Occipital lobe (tissue), 2 donors: ENCODE data around the gene CPT1B. TPM values are rescaled to one million over a fixed set of nuclear protein-coding genes. Genes with fewer than 3 reads are reported as not detected.
"Not testable (repeated sequence)": the region's sequence is repeated elsewhere in the genome, so short reads cannot be mapped to it uniquely, and the experiment has no call there.

Experiments used
- DNase-seq: peaks from one replicate; lab custom pipeline; 2025; lab: John Stamatoyannopoulos, UW
- total RNA-seq: library from RNA; depleted of rRNA; stranded (reverse); fragments of >200 nt; gene quantifications from one replicate; pipeline ENCODE4 v1.2.3, GENCODE V29; 2014

CPT1B gene
- total RNA-seq, 1 donor from 2014 or later, result 6.7 TPM

GRCh38 chr22:50609599-50609998, 31.4 kb upstream of the CPT1B start:
- DNase-seq, result no peak

- DNase-seq, result no peak
Observed at GRCh38 chr22:50608996-50609395, 30.8 kb upstream of the CPT1B start.

- not testable (repeated sequence) for DNase-seq
Observed at GRCh38 chr22:50608058-50608840, 30.0 kb upstream of the CPT1B start.

- DNase-seq, result no peak
Observed at GRCh38 chr22:50607659-50608020, 29.4 kb upstream of the CPT1B start.

GRCh38 chr22:50606946-50607658, 28.9 kb upstream of the CPT1B start:
- no peak for DNase-seq

GRCh38 chr22:50606165-50606945, 28.1 kb upstream of the CPT1B start:
- DNase-seq, result no peak

GRCh38 chr22:50605613-50606074, 27.4 kb upstream of the CPT1B start:
- no peak for DNase-seq

GRCh38 chr22:50605002-50605612, 26.9 kb upstream of the CPT1B start:
- DNase-seq, result no peak

- DNase-seq, result no peak
Observed at GRCh38 chr22:50604256-50605001, 26.2 kb upstream of the CPT1B start.

- no peak for DNase-seq
Observed at GRCh38 chr22:50603511-50604255, 25.5 kb upstream of the CPT1B start.

GRCh38 chr22:50602338-50602700, 24.1 kb upstream of the CPT1B start:
- DNase-seq, result no peak

GRCh38 chr22:50601669-50602337, 23.6 kb upstream of the CPT1B start:
- DNase-seq, result no peak

- no peak for DNase-seq
Observed at GRCh38 chr22:50600967-50601668, 22.9 kb upstream of the CPT1B start.

GRCh38 chr22:50600538-50600937, 22.3 kb upstream of the CPT1B start, which contains the start of gene MAPK8IP2:
TSS of gene MAPK8IP2 (plus strand) at chr22:50600793. CDS start at chr22:50600819, 26 bp downstream.
- DNase-seq, result no peak

- no peak for DNase-seq
Observed at GRCh38 chr22:50599816-50600455, 21.7 kb upstream of the CPT1B start.

- DNase-seq, result no peak
Observed at GRCh38 chr22:50597097-50597496, 18.9 kb upstream of the CPT1B start.

- DNase-seq, result no peak
Observed at GRCh38 chr22:50595189-50595588, 17.0 kb upstream of the CPT1B start.

- DNase-seq, result no peak
Observed at GRCh38 chr22:50587407-50587806, 9.2 kb upstream of the CPT1B start.
